Amygdala (tissue), 56 donors: ENCODE results near the gene MS4A6A.
A peak's percentile ranks its signal among the peaks of the same experiment; 100 is the strongest.
"Not testable (repeated sequence)": the region's sequence is repeated elsewhere in the genome, so short reads cannot be mapped to it uniquely, and the experiment has no call there.

Experiments used
- DNase-seq, 56 donors: peaks; one replicate each; lab custom pipeline; 2025; lab: John Stamatoyannopoulos, UW

The MS4A6A gene

GRCh38 chr11:60184824-60185511 is 2.1 kb upstream of the MS4A6A start:
- no peak for DNase-seq

GRCh38 chr11:60183591-60184205 is 815 bp upstream of the MS4A6A start:
- peak in 1 of 56 donors; percentile 10 for DNase-seq

- DNase-seq, result no peak
Observed at GRCh38 chr11:60175860-60176275, 7.0 kb downstream of the MS4A6A start.

- no peak for DNase-seq
Observed at GRCh38 chr11:60172011-60172410, 10.9 kb downstream of the MS4A6A start.

- no peak for DNase-seq
Observed at GRCh38 chr11:60170566-60170965, 12.3 kb downstream of the MS4A6A start.

GRCh38 chr11:60169264-60169915 is 13.5 kb downstream of the MS4A6A start:
- no peak for DNase-seq

- no peak for DNase-seq
Observed at GRCh38 chr11:60168306-60168705, 14.6 kb downstream of the MS4A6A start.

GRCh38 chr11:60165951-60166350 is 16.9 kb downstream of the MS4A6A start:
- no peak for DNase-seq

- no peak for DNase-seq
Observed at GRCh38 chr11:60165538-60165937, 17.3 kb downstream of the MS4A6A start.

GRCh38 chr11:60164550-60165075 is 18.3 kb downstream of the MS4A6A start:
- DNase-seq, result no peak

- no peak for DNase-seq
Observed at GRCh38 chr11:60161766-60162165, 21.1 kb downstream of the MS4A6A start.

- no peak for DNase-seq
Observed at GRCh38 chr11:60161107-60161506, 21.8 kb downstream of the MS4A6A start.

- no peak for DNase-seq
Observed at GRCh38 chr11:60159868-60160267, 23.0 kb downstream of the MS4A6A start.

- DNase-seq, result no peak
Observed at GRCh38 chr11:60159284-60159683, 23.6 kb downstream of the MS4A6A start.

GRCh38 chr11:60158636-60159035 is 24.2 kb downstream of the MS4A6A start:
- no peak for DNase-seq

- DNase-seq, result no peak
Observed at GRCh38 chr11:60155931-60156330, 27.0 kb downstream of the MS4A6A start.

- DNase-seq, result not testable (repeated sequence)
Observed at GRCh38 chr11:60152727-60153126, 30.2 kb downstream of the MS4A6A start.

- no peak for DNase-seq
Observed at GRCh38 chr11:60150279-60150678, 32.6 kb downstream of the MS4A6A start.

- DNase-seq, result no peak
Observed at GRCh38 chr11:60145677-60146076, 37.2 kb downstream of the MS4A6A start.

- no peak for DNase-seq
Observed at GRCh38 chr11:60143768-60144167, 39.1 kb downstream of the MS4A6A start.

GRCh38 chr11:60133917-60134316 is 49.0 kb downstream of the MS4A6A start:
- DNase-seq, result no peak

- no peak for DNase-seq
Observed at GRCh38 chr11:60131912-60132311, 51.0 kb downstream of the MS4A6A start.
